GM10266 (cell line): Measurements from ENCODE around the gene STX1A.

ENCODE experiments used
- DNase-seq: peaks from one replicate; pipeline ENCODE4 v3.0.0; 2012; ENCODE audit errors: extremely low spot score
- TF ChIP-seq, protein P1 (sequence below): IDR thresholded peaks from 2 replicates; pipeline ENCODE4 v1.5.1; 2012; ENCODE audit warnings: mild to moderate bottlenecking, low read depth; ENCODE audit not compliant: control insufficient read depth, insufficient read depth; ENCODE audit errors: missing control alignments

The STX1A gene

DNA sequence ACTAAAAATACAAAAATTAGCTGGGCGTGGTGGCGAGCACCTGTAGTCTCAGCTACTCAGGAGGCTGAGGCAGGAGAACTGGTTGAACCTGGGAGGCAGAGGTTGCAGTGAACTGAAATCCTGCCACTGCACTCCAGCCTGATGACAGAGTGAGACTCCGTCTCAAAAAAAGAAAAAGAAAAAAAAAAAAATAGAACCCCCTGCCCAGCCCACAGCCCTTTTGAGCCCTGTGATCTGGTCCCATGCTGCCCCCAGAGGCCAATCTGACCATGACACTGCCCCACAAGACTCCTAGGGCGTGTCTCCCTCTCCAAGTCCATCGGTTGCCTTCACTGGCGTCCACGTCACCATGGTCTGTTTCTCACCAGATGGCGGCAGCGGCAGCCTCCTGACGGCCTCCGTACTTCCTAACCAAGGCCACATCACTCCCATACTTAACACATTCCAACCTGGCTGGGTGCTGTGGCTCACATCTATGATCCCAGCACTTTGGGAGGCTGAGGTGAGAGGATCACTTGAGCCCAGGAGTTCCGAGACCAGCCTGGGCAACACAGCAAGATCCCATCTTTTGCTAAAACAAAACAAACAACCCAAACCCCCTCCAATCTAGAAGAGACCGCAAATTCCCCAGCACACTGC is 18.0 kb downstream of the STX1A start:
- peak; percentile 65 for DNase-seq
- TF ChIP-seq, protein P1, sequence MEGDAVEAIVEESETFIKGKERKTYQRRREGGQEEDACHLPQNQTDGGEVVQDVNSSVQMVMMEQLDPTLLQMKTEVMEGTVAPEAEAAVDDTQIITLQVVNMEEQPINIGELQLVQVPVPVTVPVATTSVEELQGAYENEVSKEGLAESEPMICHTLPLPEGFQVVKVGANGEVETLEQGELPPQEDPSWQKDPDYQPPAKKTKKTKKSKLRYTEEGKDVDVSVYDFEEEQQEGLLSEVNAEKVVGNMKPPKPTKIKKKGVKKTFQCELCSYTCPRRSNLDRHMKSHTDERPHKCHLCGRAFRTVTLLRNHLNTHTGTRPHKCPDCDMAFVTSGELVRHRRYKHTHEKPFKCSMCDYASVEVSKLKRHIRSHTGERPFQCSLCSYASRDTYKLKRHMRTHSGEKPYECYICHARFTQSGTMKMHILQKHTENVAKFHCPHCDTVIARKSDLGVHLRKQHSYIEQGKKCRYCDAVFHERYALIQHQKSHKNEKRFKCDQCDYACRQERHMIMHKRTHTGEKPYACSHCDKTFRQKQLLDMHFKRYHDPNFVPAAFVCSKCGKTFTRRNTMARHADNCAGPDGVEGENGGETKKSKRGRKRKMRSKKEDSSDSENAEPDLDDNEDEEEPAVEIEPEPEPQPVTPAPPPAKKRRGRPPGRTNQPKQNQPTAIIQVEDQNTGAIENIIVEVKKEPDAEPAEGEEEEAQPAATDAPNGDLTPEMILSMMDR = peak; percentile 44

- DNase-seq = no peak
- TF ChIP-seq, protein P1 = no peak
These were observed 18.8 kb downstream of the STX1A start for GRCh38 chr7:73700581-73701134.

- TF ChIP-seq, protein P1 = no peak
- DNase-seq = no peak
These were observed 19.4 kb downstream of the STX1A start for GRCh38 chr7:73700069-73700423.

DNA sequence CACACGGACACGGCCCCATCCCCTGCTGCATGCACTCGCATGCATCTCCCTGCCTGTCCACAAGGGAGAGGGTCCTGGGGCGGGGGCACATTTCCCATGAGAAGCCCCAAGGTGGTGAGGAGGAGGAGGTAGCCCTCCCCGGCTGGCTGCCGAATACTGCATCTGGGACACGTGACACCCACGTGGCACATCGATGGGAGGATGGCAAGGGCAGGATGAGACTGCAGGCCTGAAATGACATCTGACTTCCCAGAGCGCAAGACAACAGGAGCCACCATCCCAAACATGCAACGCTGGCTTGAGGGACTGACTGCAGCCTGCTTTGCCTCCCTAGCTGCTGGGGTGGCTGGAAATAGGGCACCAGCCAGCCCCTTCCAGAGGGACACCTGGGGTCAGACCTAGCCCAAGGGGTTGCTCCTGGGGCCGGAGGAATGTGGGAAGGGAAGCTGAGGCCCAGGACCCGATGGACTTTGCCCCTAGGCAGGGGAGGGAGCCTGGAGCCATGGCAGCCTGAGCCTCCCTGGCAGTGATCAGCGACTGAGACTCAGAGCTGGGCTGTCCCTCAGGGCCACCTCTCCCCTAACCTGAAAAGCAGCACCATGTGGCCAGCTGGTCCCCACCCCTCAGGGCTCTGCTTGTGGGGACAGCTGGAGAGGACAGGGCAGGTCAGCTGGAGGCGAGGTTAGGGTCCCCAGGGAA is 19.9 kb downstream of the STX1A start:
- TF ChIP-seq, protein P1 = no peak
- DNase-seq = no peak

DNA sequence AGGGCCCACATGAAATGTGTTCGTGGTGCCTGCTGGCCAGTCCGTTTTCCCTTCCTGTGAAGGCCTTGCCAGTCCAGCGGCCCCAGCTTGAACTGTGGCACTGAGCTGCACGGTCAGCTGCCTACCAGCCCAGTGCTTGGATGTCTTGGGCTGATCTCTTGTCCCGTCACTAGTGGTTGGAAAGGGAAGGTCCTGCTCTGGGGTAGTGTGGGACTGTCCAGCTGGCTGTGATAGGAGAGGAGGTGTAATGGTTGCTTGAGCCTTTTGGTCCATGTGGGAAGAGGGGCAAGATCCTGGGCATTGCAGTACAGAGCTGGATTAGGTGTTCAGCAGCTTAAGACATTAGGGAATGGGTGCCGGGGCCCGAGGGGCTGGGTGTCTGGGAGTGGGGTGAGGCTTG is 21.1 kb downstream of the STX1A start:
- TF ChIP-seq, protein P1 = no peak
- no peak for DNase-seq

DNA sequence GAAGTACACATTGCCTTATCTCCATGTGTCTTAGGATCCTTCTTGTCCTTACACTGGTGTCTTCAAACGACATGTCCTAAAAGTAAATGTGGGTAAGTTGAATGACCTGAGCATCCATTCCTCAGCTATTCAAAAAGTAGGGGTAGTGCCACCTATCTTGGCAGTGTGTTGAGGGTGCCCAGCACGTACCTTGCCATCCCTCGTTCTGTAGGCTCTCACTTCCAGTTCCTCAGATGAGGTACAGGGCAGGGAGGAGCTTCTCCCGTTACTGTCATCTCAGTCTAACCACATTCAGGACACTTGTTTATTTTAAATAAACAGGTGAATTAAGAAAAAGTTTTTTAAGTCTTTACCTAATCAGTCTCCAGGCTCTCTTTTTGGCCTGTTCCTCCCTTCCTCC is 23.1 kb downstream of the STX1A start:
- TF ChIP-seq, protein P1 = no peak
- no peak for DNase-seq

DNA sequence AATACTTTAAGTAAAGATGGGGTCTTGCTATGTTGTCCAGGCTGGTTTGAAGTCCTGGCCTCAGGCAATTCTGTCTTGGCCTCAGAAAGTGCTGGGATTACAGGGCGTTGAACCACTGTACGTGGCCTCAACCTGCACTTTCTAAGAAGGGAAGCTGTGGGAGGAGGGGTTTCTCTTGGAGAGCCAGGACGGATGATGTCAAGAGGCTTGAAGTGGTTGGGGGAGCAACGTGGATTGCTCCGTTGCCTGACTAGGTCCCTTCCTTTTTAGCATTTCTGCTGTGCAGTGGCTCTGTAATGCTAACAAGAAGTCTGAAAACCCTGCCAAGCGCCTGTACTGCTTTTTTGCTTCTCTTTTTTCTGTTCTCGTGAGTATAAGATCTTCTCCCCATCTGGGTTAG is 28.8 kb downstream of the STX1A start:
- DNase-seq = no peak

More for the DNA sequence above, 28.8 kb downstream of the STX1A start:
- TF ChIP-seq, protein P1 = no peak
